Ascending aorta (tissue), 2 donors: ENCODE measurements around the gene C20orf96. TPM values are rescaled to one million over a fixed set of nuclear protein-coding genes. Genes with fewer than 3 reads are reported as not detected.
"Not testable (repeated sequence)": the region's sequence is repeated elsewhere in the genome, so short reads cannot be mapped to it uniquely, and the experiment has no call there.

Experiments used
- DNase-seq, 2 donors: peaks; one replicate each; pipeline ENCODE4 v3.0.0-alpha.2; 2019; ENCODE audit warnings: low spot score in 2 of 2
- H3K27ac ChIP-seq, 2 donors: fragments of 200-600 bp; sonication (generic); one replicate each; pipeline ENCODE4 v1.5.1; 2016 to 2017; ENCODE audit warnings: mild to moderate bottlenecking in 1 of 2
- H3K27me3 ChIP-seq: fragments of 200-600 bp; sonication (generic); one replicate; pipeline ENCODE4 v1.5.1; 2017
- H3K36me3 ChIP-seq, 2 donors: fragments of 200-600 bp; sonication (generic); one replicate each; pipeline ENCODE4 v1.5.1; 2016
- H3K4me1 ChIP-seq, 2 donors: fragments of 200-600 bp; sonication (generic); one replicate each; pipeline ENCODE4 v1.5.1; 2016 to 2017; ENCODE audit warnings: mild to moderate bottlenecking in 1 of 2
- H3K4me3 ChIP-seq, 2 donors: fragments of 200-600 bp; sonication (generic); one replicate each; pipeline ENCODE4 v1.5.1; 2016 to 2017; ENCODE audit warnings: mild to moderate bottlenecking in 1 of 2
- H3K9me3 ChIP-seq, 2 donors: fragments of 200-600 bp; sonication (generic); one replicate each; pipeline ENCODE4 v1.5.1; 2016
- intact Hi-C: fragments of 100-400 bp; cut with DNase I; formaldehyde crosslinking; loops from one replicate; pipeline ENCODE4 v1.15.1; 2023
- total RNA-seq: library from RNA; depleted of rRNA; stranded (reverse); fragments of >200 nt; gene quantifications from one replicate; pipeline ENCODE4 v1.1.0, GENCODE V29; 2016
- TF ChIP-seq, protein P1 (sequence below), 3 experiments: fragments of 200-600 bp in 2 of 3; fragments of 450-650 bp in 1 of 3; sonication (generic) in 2 of 3; IDR thresholded peaks; one replicate each; pipeline ENCODE4 v1.5.1; 2016 to 2019; ENCODE audit warnings: antibody characterized with exemption in 3 of 3, mild to moderate bottlenecking in 1 of 3, moderate library complexity in 1 of 3

The C20orf96 gene, protein sequence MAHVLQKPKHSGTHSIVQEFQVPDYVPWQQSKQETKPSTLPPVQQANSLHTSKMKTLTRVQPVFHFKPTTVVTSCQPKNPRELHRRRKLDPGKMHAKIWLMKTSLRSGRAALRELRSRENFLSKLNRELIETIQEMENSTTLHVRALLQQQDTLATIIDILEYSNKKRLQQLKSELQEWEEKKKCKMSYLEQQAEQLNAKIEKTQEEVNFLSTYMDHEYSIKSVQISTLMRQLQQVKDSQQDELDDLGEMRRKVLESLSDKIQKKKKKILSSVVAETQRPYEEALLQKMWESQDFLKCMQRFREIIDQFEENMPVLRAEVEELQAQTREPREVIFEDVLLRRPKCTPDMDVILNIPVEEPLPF
- total RNA-seq, result 0.32 TPM

DNA sequence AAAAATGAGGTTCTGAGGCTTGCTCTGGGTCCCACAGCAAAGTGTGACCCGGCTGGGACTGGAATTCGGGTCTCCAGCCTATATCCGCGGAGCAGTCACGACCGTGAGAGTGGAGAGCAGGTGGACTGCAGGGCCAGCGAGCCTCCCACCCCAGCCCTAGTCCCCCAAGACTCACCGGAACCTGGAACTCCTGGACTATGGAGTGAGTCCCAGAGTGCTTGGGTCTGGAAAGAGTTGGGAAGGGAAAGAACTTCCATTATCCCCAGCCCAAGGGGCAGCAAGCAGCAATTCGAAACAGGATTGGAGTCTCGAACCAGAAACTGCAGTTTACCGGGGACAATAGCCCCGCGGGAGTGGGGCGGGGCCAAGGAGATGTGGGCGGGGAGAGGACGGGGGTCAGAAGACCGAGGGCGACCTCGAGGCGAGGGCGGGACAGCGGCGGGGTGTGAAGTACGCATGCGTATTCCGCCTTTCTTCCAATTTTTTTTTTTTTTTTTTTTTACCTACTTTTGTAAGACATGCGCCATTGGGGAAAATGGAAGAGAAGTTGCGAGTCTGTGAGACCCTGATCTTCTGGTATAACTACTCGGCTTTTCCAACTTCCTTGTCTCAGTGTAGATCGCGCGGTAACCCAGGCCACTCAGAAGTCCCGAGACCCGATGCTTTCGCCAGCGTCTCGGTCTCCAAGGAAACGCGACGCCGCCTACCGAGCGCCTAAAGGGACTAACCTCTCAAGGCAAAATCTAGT lies at the start of gene C20orf96:
Gene C20orf96 (minus strand): TSS at position 667 of the 748 bp plus-strand sequence. CDS start 140 bp downstream, at position 527.
- Histone ChIP-seq H3K36me3 (no peaks in the 10 kb centered on the region), H3K27ac (peak within 1 kb of the TSS; percentile 69 to 71), H3K27me3 (no peaks in the 10 kb centered on the region), H3K4me1 (peaks cover 5 to 9% of the 10 kb centered on the region in 2 donors), H3K4me3 (peak within 1 kb of the TSS; percentile 77 to 79), H3K9me3 (no peaks in the 10 kb centered on the region)
- peak; percentile 56 to 93 for DNase-seq
- intact Hi-C loops, result loop anchor here (1.0 kb wide), 2 partner anchors 20 to 34 kb away; no protein-coding TSS in a partner anchor
- TF ChIP-seq, protein P1, sequence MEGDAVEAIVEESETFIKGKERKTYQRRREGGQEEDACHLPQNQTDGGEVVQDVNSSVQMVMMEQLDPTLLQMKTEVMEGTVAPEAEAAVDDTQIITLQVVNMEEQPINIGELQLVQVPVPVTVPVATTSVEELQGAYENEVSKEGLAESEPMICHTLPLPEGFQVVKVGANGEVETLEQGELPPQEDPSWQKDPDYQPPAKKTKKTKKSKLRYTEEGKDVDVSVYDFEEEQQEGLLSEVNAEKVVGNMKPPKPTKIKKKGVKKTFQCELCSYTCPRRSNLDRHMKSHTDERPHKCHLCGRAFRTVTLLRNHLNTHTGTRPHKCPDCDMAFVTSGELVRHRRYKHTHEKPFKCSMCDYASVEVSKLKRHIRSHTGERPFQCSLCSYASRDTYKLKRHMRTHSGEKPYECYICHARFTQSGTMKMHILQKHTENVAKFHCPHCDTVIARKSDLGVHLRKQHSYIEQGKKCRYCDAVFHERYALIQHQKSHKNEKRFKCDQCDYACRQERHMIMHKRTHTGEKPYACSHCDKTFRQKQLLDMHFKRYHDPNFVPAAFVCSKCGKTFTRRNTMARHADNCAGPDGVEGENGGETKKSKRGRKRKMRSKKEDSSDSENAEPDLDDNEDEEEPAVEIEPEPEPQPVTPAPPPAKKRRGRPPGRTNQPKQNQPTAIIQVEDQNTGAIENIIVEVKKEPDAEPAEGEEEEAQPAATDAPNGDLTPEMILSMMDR (IDR thresholded peaks at IDR 0.05), result peak; percentile 35 to 54 (median 41)

DNA sequence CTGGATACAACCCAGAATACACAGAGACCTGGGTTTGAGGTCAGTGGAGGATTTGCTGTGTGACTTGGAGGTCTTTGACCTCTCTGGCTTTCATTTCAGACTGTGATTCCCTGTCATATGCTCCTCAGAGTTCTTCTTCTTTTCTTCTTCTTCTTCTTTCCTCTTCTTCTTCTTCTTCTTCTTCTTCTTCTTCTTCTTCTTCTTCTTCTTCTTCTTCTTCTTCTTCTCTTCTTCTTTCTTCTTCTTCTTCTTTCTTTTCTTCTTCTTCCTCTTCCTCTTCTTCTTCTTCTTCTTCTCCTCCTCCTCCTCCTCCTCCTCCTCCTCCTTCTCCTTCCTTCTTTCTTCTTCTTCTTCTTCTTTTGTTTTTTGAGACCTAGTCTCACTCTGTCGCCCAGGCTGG lies 45.5 kb upstream of the C20orf96 start:
- H3K36me3 ChIP-seq, intact Hi-C loops, DNase-seq, H3K4me1 ChIP-seq, H3K9me3 ChIP-seq, H3K27ac ChIP-seq, H3K4me3 ChIP-seq, H3K27me3 ChIP-seq: not testable (repeated sequence)

DNA sequence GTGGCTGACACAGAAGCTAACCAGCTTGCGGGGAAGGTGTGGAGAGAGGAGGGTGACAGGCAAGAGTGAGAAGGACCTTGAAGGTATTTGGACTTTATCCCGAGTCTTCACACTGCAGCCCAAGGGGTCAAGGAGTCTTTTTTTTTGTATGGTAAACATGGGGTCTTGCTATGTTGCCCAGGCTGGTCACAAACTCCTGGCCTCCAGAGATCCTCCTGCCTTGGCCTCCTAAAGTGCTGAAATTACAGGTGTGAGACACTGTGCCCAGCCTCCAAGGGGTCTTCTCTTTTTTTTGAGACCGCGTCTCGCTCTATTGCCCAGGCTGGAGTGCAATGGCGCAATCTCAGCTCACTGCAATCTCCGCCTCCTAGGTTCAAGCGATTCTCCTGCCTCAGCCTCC lies 44.0 kb upstream of the C20orf96 start:
- no peak overlapping the region for H3K27ac ChIP-seq
- no peaks in the 10 kb centered on the region for H3K27me3 ChIP-seq
- no peaks in the 10 kb centered on the region for H3K36me3 ChIP-seq
- H3K4me1 ChIP-seq, result no peaks in the 10 kb centered on the region
- intact Hi-C loops, result no loop called here
- no peak for DNase-seq
- H3K4me3 ChIP-seq, result no peak overlapping the region
- H3K9me3 ChIP-seq, result no peaks in the 10 kb centered on the region
- TF ChIP-seq, protein P1 (IDR thresholded peaks at IDR 0.05), result no peak

DNA sequence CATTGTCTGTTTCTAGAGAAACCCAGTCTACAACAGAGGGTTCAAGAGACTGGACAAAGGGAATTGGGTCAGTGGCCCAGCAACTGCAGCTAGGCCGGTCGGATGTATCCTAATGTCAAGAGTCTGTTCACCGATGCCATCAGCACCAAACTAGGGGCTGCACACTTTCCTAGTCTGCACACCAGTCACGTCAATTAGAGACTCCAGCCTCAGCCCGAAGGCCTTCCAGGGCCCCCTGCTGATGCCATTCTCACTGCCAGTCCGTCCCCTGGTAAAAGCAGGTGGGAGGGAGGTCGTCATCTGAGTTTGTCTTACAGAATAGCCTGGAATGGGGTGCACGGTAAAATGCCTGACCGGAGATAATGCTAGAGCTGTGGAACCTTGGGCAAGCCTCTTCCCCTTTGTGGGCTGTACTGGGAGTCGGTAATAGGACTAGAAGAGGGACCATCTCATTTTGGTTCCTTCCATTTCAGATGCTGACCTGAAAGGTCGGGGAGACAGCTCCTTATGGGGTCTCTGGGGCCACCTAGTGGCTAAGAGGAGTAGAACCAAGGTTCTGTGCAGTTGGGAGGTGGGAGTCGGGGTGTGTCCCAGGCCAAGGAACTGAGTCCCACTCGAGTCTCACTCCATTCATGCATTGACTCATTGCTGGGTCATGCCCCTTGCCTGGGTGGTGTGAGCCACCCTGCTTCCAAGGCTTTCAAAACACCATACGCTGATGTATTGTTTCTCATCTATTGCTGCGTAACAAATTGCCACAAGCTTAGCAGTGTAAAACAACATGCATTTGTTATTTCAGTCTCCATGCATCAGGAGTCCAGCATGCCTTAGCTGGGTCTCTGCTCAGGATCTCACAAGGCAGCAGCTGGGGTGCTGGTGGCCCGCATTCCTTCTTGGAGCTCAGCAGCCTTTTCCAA lies 39.9 kb upstream of the C20orf96 start:
- H3K4me1 ChIP-seq, result peaks cover 0 to 5% of the 10 kb centered on the region in 2 donors
- H3K27me3 ChIP-seq, result no peaks in the 10 kb centered on the region
- H3K27ac ChIP-seq, result no peak overlapping the region
- H3K4me3 ChIP-seq, result no peak overlapping the region
- H3K36me3 ChIP-seq, result no peaks in the 10 kb centered on the region
- TF ChIP-seq, protein P1 (IDR thresholded peaks at IDR 0.05), result peak; percentile 76 to 86 (median 85)
- DNase-seq, result peak in 1 of 2 donors; percentile 76
- H3K9me3 ChIP-seq, result no peaks in the 10 kb centered on the region
- intact Hi-C loops, result loop anchor here (1.0 to 2.0 kb wide), 2 partner anchors 63 to 124 kb away; no protein-coding TSS in a partner anchor

DNA sequence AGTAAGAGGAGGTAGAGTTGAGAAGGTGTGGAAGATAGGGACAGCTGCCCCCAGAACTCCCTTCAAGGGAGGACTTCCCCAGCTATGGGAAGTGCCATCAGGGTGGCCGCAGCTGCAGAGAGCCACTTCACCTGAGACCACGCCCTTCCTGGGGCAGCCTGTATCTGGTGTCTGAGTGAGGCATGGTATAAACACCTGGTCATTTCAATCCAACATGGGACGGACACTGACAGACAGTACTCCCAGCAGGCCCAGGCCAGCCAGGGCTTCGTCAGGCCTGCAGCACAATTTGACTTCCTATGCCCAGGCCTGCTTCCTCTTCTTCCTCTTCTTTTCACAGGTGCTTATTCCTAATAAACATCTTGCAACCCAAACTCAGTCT lies 39.3 kb upstream of the C20orf96 start:
- H3K9me3 ChIP-seq, result no peaks in the 10 kb centered on the region
- no peaks in the 10 kb centered on the region for H3K36me3 ChIP-seq
- intact Hi-C loops, result loop anchor here (1.0 to 10.0 kb wide), 4 partner anchors 63 to 1565 kb away; partner anchors contain the start of genes FKBP1A and SIRPA
- peaks cover 0 to 5% of the 10 kb centered on the region in 2 donors for H3K4me1 ChIP-seq
- DNase-seq, result no peak
- H3K27ac ChIP-seq, result peak overlapping the region; percentile 38 to 98
- TF ChIP-seq, protein P1 (IDR thresholded peaks at IDR 0.05), result no peak
- H3K4me3 ChIP-seq, result no peak overlapping the region
- H3K27me3 ChIP-seq, result no peaks in the 10 kb centered on the region
